K562 (cell line): ENCODE measurements around the gene CBX8. TPM values are rescaled to one million over a fixed set of nuclear protein-coding genes. Genes with fewer than 3 reads are reported as not detected.

ENCODE experiments used
- ATF1 ChIP-seq, 2 experiments: fragments of 450-650 bp in 1 of 2; IDR thresholded peaks; 2 replicates each; pipeline ENCODE4 v1.6.1; 2016; ENCODE audit warnings: missing compliant biosample characterization in 1 of 2, missing genetic modification characterization in 1 of 2
- CREB1 ChIP-seq, 2 experiments: sonication (generic) in 1 of 2; formaldehyde crosslinking in 1 of 2; IDR thresholded peaks; 2 replicates each; pipeline versions ENCODE4 v1.6.1 to v1.8.0; 2012 to 2022; ENCODE audit warnings: inconsistent platforms in 1 of 2, mild to moderate bottlenecking in 1 of 2, missing genetic modification reagents in 1 of 2, moderate library complexity in 1 of 2
- CREM ChIP-seq: IDR thresholded peaks from 2 replicates; pipeline ENCODE4 v1.6.1; 2014; ENCODE audit warnings: antibody characterized with exemption, low read depth
- ERF ChIP-seq: fragments of 450-650 bp; formaldehyde crosslinking; IDR thresholded peaks from 2 replicates; pipeline ENCODE4 v1.4.0; 2020; ENCODE audit warnings: mild to moderate bottlenecking, mixed read lengths
- MAZ ChIP-seq, 2 experiments: fragments of 450-650 bp in 1 of 2; sonication (generic) in 1 of 2; formaldehyde crosslinking; IDR thresholded peaks in 1 of 2; conservative IDR thresholded peaks in 1 of 2; 2 replicates each; pipeline versions ENCODE4 v1.4.0 to v1.5.0; 2020; ENCODE audit warnings: mild to moderate bottlenecking in 1 of 2, missing genetic modification reagents in 1 of 2
- NFATC3 ChIP-seq: fragments of 450-650 bp; IDR thresholded peaks from 2 replicates; pipeline ENCODE4 v1.6.1; 2017; ENCODE audit warnings: mild to moderate bottlenecking
- TARDBP ChIP-seq: fragments of 450-650 bp; IDR thresholded peaks from 2 replicates; pipeline ENCODE4 v1.6.1; 2016
- TOE1 ChIP-seq, 2 experiments: fragments of 450-650 bp in 1 of 2; sonication (generic) in 1 of 2; formaldehyde crosslinking in 1 of 2; IDR thresholded peaks; 2 replicates each; pipeline versions ENCODE4 v1.7.1 to v1.8.0; 2016 to 2022; ENCODE audit warnings: borderline replicate concordance in 2 of 2, mild to moderate bottlenecking in 2 of 2, antibody characterized with exemption in 1 of 2, inconsistent platforms in 1 of 2, low read depth in 1 of 2, missing genetic modification reagents in 1 of 2, moderate library complexity in 1 of 2
- ZFP1 ChIP-seq: fragments of 450-650 bp; formaldehyde crosslinking; IDR thresholded peaks from 2 replicates; pipeline ENCODE4 v1.4.0; 2020; ENCODE audit warnings: mild to moderate bottlenecking, mixed read lengths
- ZNF778 ChIP-seq: fragments of 450-650 bp; formaldehyde crosslinking; IDR thresholded peaks from 2 replicates; pipeline ENCODE4 v1.4.0; 2020; ENCODE audit warnings: mild to moderate bottlenecking, moderate library complexity
- polyA plus RNA-seq, 8 experiments: library from polyadenylated mRNA; depleted of rRNA in 4 of 8; stranded (reverse) in 5 of 8; unstranded in 3 of 8; fragments of >200 nt; fragmentation: Nextera tagmentation in 2 of 8; fragmentation: Illumina TruSeq in 1 of 8; extraction: Ambion mirVana in 2 of 8; extraction: Trizol in 1 of 8; gene quantifications; 2 replicates each; pipeline versions ENCODE4 v1.2.1 to v1.2.3, GENCODE V29; 2011 to 2014; ENCODE audit warnings: inconsistent platforms in 1 of 8, missing spikeins in 1 of 8
- total RNA-seq, 7 experiments: library from RNA; depleted of rRNA in 6 of 7; stranded (reverse); fragments of >200 nt in 6 of 7; fragmentation: Illumina TruSeq in 2 of 7; extraction: Trizol in 2 of 7; gene quantifications; 2 replicates each; pipeline versions ENCODE4 v1.2.1 to v1.2.3, GENCODE V29; 2011 to 2021; ENCODE audit warnings: low replicate concordance in 1 of 7
- TF ChIP-seq, protein P1 (sequence below): IDR thresholded peaks from 2 replicates; pipeline ENCODE4 v1.6.1; 2012; ENCODE audit warnings: low read depth, low read length, improper control_type of control experiment, borderline replicate concordance
- TF ChIP-seq, protein P2 (sequence below): fragments of 450-650 bp; IDR thresholded peaks from 2 replicates; pipeline ENCODE4 v1.6.1; 2016; ENCODE audit warnings: low read depth
- TF ChIP-seq, protein P3 (sequence below), 2 experiments: fragments of 450-650 bp; IDR thresholded peaks; 2 replicates each; pipeline ENCODE4 v1.6.1; 2018; ENCODE audit warnings: mild to moderate bottlenecking in 2 of 2, low read depth in 1 of 2; ENCODE audit not compliant: partially characterized antibody in 2 of 2

The CBX8 gene
- total and polyA plus RNA-seq, 9 of the 15 experiments (the other 6 are each of a cell fraction or from before 2014, with no cell fraction given) = 0.08 to 11.9 (median 2.6) TPM

- TF ChIP-seq ZNF778 (CRISPR knock-in tag) (no peak), ERF (CRISPR knock-in tag) (no peak), MAZ (CRISPR knock-in tag; conservative IDR thresholded peaks at IDR 0.05 in 1 of 2, IDR thresholded peaks at IDR 0.05 in 1 of 2) (no peak), CREB1 (IDR thresholded peaks at IDR 0.05) (no peak), CREB1 (CRISPR knock-in tag; IDR thresholded peaks at IDR 0.05) (no peak), NFATC3 (no peak), CREM (0 out of 2 replicates have a peak, but pooled peaks have one; percentile 1), ZFP1 (CRISPR knock-in tag) (no peak), TOE1 (IDR thresholded peaks at IDR 0.05; ENCODE audit: borderline replicate concordance) (no peak), TOE1 (CRISPR knock-in tag; IDR thresholded peaks at IDR 0.05; ENCODE audit: borderline replicate concordance, low read depth) (no peak), ATF1 (CRISPR knock-in tag; IDR thresholded peaks at IDR 0.05) (no peak), ATF1 (tag; IDR thresholded peaks at IDR 0.05) (peak; percentile 21; the same call in 1 of the 2 replicates), TARDBP (no peak)
- TF ChIP-seq, protein P1, sequence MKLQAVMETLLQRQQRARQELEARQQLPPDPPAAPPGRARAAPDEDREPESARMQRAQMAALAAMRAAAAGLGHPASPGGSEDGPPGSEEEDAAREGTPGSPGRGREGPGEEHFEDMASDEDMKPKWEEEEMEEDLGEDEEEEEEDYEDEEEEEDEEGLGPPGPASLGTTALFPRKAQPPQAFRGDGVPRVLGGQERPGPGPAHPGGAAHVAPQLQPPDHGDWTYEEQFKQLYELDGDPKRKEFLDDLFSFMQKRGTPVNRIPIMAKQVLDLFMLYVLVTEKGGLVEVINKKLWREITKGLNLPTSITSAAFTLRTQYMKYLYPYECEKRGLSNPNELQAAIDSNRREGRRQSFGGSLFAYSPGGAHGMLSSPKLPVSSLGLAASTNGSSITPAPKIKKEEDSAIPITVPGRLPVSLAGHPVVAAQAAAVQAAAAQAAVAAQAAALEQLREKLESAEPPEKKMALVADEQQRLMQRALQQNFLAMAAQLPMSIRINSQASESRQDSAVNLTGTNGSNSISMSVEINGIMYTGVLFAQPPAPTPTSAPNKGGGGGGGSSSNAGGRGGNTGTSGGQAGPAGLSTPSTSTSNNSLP = no peak
- TF ChIP-seq, protein P2, sequence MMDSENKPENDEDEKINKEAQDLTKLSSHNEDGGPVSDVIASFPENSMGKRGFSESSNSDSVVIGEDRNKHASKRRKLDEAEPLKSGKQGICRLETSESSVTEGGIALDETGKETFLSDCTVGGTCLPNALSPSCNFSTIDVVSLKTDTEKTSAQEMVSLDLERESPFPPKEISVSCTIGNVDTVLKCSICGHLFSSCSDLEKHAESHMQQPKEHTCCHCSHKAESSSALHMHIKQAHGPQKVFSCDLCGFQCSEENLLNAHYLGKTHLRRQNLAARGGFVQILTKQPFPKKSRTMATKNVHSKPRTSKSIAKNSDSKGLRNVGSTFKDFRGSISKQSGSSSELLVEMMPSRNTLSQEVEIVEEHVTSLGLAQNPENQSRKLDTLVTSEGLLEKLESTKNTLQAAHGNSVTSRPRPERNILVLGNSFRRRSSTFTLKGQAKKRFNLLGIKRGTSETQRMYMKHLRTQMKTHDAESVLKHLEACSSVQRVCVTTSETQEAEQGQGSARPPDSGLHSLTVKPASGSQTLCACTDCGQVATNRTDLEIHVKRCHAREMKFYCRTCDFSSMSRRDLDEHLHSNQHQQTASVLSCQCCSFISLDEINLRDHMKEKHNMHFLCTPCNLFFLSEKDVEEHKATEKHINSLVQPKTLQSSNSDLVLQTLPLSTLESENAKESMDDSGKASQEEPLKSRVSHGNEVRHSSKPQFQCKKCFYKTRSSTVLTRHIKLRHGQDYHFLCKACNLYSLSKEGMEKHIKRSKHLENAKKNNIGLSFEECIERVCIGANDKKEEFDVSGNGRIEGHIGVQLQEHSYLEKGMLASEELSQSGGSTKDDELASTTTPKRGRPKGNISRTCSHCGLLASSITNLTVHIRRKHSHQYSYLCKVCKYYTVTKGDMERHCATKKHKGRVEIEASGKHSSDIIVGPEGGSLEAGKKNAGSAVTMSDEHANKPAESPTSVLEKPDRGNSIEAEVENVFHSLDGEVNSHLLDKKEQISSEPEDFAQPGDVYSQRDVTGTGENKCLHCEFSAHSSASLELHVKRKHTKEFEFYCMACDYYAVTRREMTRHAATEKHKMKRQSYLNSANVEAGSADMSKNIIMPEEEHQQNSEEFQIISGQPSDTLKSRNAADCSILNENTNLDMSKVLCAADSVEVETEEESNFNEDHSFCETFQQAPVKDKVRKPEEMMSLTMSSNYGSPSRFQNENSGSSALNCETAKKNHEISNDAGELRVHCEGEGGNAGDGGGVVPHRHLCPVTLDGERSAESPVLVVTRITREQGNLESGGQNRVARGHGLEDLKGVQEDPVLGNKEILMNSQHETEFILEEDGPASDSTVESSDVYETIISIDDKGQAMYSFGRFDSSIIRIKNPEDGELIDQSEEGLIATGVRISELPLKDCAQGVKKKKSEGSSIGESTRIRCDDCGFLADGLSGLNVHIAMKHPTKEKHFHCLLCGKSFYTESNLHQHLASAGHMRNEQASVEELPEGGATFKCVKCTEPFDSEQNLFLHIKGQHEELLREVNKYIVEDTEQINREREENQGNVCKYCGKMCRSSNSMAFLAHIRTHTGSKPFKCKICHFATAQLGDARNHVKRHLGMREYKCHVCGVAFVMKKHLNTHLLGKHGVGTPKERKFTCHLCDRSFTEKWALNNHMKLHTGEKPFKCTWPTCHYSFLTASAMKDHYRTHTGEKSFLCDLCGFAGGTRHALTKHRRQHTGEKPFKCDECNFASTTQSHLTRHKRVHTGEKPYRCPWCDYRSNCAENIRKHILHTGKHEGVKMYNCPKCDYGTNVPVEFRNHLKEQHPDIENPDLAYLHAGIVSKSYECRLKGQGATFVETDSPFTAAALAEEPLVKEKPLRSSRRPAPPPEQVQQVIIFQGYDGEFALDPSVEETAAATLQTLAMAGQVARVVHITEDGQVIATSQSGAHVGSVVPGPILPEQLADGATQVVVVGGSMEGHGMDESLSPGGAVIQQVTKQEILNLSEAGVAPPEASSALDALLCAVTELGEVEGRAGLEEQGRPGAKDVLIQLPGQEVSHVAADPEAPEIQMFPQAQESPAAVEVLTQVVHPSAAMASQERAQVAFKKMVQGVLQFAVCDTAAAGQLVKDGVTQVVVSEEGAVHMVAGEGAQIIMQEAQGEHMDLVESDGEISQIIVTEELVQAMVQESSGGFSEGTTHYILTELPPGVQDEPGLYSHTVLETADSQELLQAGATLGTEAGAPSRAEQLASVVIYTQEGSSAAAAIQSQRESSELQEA = no peak
- TF ChIP-seq, protein P3, sequence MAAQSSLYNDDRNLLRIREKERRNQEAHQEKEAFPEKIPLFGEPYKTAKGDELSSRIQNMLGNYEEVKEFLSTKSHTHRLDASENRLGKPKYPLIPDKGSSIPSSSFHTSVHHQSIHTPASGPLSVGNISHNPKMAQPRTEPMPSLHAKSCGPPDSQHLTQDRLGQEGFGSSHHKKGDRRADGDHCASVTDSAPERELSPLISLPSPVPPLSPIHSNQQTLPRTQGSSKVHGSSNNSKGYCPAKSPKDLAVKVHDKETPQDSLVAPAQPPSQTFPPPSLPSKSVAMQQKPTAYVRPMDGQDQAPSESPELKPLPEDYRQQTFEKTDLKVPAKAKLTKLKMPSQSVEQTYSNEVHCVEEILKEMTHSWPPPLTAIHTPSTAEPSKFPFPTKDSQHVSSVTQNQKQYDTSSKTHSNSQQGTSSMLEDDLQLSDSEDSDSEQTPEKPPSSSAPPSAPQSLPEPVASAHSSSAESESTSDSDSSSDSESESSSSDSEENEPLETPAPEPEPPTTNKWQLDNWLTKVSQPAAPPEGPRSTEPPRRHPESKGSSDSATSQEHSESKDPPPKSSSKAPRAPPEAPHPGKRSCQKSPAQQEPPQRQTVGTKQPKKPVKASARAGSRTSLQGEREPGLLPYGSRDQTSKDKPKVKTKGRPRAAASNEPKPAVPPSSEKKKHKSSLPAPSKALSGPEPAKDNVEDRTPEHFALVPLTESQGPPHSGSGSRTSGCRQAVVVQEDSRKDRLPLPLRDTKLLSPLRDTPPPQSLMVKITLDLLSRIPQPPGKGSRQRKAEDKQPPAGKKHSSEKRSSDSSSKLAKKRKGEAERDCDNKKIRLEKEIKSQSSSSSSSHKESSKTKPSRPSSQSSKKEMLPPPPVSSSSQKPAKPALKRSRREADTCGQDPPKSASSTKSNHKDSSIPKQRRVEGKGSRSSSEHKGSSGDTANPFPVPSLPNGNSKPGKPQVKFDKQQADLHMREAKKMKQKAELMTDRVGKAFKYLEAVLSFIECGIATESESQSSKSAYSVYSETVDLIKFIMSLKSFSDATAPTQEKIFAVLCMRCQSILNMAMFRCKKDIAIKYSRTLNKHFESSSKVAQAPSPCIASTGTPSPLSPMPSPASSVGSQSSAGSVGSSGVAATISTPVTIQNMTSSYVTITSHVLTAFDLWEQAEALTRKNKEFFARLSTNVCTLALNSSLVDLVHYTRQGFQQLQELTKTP (IDR thresholded peaks at IDR 0.05; ENCODE audit: low read depth in 1 of 2, partially characterized antibody in 2 of 2) = no peak
Observed at GRCh38 chr17:79825580-79825921, 28.7 kb upstream of the CBX8 start (continued).
